NCI-H2196 treated with DMSO at 0.1 percent for 48 hours (cell line): ENCODE measurements around the gene ADPRHL1.
"Not testable (repeated sequence)": the region's sequence is repeated elsewhere in the genome, so short reads cannot be mapped to it uniquely, and the experiment has no call there.

Experiments used
- DNase-seq: peaks from one replicate; lab custom pipeline; 2025; ENCODE audit not compliant: unreplicated experiment; lab: John Stamatoyannopoulos, UW

Gene ADPRHL1

DNA sequence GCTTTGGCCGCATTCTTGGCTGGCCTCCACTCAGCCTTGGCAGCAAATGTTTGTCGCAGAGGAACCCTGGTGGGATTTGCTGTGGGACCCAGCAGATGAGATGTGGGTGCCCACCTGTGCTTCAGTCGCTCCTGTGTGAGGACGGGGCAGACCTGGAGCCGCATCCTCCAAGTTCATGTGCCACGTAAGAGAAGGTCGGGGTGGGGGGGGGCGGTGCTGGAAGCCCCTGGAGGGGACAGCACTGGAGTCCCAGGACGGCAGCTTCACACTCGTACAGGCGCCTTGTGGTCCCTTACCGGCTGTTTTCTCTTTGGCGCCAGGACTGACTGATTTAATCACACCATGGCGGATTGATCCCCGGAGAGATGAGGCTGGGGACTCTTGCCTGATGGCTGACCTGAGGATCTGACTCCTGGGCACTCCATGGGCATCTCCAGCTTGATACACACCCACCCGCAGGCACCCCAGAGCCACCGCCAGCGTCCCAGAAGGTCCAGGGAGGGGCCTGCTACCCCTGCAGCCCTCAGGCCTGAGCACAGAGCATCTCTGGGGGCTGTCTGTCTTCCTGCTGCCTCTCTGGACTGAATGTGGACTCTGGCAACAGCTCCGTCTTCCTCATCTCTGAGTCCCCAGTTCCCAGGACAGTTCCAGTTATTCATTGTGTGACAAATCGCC is 79.3 kb downstream of the ADPRHL1 start:
- no peak for DNase-seq

DNA sequence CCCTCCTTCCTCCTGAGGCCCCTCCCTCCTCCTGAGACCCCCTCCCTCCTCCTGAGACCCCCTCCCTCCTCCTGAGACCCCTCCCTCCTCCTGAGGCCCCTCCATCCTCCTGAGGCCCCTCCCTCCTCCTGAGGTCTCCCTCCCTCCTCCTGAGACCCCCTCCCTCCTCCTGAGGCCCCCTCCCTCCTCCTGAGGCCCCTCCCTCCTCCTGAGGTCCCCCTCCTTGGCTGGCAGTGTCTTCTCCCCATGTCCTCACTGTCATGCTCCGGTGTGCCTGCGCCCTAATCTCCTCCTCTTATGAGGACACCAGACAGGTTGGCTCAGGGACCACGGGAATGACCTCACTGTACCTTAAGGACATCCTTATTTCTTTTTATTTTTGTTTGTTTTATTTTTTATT is 81.6 kb downstream of the ADPRHL1 start:
- not testable (repeated sequence) for DNase-seq

DNA sequence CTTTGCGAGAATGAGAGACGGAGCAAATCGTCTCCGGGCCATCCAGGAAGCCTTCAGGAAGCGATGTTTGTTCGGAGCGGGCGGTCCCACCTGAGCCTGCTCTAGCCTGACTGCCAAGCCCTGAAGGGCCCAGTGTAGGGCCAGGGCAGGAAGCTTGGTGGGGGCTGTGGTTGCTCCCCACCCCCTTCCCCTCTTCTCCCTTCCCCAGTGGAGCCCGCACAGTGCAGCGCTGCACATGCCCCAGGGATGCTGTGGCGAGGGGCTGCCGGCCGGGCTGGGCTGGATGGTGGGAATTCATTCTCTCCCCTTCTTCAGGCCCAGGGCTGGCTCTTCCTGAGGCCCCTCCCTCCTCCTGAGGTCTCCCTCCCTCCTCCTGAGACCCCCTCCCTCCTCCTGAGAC is 82.2 kb downstream of the ADPRHL1 start:
- no peak for DNase-seq

DNA sequence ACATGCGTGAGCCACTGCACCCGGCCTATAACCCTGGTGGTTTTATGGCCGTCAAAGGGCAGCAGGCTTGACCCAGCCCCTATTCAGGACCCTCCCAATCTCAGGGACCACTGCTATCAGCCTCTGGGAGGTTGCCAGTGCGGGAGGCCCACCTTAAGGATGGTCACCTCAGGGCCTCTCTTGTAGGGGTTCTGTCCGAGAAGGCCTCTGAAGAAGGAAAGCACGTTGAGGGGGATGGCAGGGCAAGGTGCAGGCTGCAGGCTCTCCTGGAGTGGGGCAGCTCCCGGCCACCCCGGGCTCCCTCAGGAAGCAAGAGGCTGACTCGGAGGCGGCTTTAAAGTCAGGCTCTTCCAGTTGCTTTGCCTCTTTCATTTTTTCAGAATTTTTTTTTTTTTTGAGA is 83.4 kb downstream of the ADPRHL1 start:
- no peak for DNase-seq

DNA sequence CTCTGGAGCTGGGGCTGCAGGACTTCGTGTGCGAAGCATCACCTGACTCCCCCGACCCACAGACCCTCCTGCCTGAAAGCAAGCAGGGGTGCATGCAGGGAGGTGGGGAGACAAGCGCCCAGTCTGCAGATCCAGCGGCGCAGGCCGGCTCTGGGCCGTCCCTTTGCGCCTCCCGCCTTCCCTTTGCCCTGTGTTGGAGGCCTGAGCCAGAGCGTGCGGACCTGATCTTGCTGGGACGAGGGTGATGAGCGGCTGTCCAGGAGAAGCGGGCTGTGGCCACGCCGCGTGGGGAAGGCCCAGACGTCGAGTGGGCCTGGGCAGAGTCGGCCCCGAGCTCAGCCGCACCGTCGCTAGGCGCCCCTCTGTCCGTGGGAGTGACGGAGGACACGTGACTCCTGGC is 84.1 kb downstream of the ADPRHL1 start:
- no peak for DNase-seq

DNA sequence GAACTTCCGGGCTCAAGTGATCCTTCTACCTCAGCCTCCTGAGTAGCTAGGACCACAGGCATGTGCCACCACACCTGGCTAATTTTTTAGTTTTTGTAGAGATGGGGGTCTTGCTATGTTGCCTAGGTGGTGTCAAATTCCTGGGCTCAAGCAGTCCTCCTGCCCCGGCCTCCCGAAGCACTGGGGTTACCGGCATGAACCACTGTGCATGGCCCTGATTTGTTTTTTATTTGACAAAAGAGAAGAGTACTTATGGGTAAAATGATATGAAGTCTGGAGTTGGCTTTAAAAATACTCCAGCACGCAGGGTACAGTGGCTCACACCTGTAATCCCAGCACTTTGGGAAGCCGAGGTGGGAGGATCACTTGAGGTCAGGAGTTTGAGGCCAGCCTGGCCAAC is 84.9 kb downstream of the ADPRHL1 start:
- DNase-seq = not testable (repeated sequence)

DNA sequence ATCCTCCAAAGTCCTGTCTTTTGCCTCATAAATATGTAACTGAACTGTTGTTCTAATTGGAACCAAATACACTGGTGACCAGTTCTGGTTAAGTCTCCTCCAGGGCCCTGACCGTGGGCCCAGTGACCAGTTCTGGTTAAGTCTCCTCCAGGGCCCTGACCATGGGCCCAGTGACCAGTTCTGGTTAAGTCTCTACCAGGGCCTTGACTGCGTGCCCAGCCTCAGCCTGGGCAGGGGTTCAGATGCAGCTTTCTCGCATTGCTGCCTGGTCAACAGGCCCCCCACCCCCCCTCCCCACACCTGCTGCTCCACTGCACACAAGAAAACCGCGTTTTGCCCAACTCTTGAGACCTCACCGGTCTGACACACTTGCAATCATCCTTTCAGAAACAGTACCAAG is 85.5 kb downstream of the ADPRHL1 start:
- no peak for DNase-seq

DNA sequence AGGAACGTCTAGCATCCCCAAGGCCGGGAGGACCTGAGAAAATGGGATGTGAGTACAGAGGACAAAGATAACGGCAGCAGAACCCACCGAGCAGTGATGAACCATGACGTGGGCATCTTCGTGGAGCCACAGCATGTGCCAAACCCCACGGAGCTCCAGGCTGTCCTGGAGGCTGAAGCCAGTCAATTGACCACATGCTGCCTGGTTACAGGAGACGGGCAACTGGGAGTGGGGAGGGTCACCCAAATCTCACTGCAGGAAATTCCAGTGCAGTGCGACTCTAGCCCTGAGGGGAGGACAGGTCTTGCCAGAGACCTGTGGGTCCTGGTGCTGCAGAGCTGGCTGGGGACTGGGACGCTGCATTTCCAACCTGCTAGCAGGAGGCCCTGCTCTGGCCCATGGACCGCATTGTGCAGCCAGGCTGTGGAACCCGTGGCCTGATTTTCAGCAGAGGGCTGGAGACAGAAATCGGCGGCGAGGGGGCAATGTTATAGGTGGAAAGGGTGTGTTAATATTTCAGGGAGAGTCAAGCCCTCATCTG is 86.2 kb downstream of the ADPRHL1 start:
- DNase-seq = no peak

DNA sequence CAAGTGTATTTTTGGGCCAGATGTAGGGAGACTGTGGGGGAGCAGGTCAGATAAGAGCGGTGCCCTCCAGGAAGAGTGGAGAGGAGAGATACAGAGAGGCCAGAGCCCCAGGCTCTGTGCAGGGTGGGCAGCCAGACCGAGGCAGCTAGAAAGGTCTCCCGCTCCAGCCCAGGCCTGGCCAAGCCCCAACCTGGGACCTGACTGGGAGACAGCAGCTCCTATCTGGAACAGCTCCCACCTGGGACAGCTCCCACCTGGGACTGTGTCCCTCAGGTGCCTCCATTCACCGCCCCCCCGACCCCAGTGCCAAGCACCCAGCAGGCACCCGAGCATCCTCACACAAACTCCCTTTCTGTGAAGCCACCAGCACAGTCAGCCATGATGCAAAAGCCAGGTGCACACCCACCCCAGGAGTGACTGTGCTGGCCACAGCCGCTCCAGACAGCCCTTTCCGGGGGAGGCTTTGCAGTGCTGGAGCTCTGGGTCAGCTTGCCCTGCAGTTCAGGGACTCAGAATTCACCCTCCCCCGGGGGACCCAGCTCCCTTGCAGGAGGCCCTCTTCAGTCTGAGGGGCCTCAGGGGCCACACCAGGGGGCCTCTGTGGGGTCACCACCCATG is 87.2 kb downstream of the ADPRHL1 start:
- DNase-seq = no peak

DNA sequence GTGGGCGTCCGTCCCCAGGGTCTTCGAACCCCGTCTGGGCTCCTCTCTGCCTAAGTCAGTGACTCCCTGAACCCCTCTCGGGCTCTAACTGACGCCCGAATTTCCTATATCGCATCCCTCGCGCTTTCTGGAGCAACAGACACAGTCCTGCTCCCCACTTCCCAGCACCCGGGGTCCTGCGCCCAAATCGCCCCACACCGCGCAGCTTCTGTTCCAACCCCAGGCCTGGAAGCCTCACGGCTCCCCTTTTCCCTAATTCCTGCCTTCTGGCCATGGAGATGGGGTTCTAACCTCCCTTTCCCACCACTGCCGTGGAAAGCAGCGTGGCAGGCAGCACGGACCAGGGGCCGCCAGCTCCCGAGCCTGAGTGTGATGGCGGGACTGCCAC is 87.7 kb downstream of the ADPRHL1 start:
- no peak for DNase-seq

DNA sequence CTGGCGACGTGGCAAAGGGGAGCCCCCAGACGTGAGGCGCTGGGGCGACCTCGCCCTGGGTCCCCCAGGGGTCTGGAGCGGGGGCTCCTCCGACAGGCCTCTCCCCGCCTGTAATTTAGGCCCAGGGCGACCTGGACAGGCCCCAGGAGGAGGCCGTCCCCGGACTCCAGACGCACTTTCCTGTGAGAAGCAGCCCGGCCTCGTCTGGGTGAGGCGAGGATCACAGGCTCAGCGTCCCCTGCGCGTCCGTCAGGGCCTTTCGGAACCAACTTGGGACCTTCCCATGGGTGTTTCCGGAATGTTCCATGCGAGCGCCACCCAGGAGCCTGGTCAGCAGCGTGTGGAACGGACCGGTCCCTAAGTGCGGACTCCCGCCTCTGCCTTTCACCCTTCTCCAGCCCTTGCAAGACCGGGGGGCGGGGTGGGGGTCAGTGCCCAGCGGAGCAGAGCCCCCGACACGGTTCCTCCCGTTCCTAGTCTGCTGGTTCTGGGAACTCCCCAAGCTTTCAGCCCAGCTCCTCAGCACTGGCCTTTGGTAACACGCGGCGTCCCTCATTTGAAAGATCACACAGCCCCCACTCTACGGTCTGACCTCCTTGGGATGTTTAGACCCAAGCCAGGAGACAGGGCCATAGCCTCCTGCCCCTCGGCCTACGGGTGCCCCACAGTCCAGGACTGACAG is 88.2 kb downstream of the ADPRHL1 start:
- no peak for DNase-seq

DNA sequence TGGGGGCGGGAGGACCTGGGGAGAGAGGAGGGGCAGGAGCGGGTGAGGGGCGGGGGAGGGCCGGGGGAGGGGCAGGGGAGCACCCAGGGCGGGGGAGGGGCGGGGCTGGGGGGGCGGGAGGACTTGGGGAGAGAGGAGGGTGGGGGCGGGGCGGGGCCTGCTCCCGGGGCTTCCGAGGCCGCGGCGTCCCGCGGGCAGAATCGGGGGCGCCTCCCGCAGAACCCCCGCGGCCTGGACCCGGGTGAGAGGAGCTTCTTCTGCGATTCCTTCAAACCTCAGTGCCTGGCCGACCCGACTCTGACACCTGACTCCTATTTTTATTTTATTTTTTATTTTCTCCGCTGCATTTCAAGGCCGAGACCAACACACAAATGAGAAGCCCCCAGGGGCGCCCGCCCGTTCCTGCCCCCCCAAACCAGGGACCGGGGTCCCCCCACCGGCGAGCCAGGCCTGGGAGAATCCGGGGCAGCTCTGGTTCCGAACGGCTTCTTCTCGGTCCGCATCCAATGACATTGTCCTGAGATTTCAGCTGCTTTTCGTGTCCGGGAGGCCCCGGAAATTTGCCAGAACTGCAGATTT is 88.9 kb downstream of the ADPRHL1 start:
- no peak for DNase-seq

DNA sequence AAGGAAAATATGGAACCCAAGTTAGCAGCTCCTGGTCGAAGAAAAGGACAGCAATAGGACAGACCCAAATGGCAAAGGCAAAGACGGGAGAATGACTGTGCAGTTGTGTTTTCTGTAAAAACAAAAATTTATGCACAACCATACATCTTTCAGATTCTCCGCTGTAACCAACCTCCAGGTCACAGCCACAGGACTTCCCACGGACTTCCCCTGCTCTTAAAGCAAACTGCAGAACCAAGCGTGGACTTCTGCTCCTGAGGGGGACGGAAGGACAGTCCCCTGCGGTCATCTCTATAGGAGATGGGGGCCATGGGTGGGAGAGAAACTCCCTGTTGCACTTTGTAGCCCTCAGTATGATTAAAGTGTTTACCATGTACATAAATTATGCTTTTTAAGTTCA is 91.9 kb downstream of the ADPRHL1 start:
- no peak for DNase-seq

DNA sequence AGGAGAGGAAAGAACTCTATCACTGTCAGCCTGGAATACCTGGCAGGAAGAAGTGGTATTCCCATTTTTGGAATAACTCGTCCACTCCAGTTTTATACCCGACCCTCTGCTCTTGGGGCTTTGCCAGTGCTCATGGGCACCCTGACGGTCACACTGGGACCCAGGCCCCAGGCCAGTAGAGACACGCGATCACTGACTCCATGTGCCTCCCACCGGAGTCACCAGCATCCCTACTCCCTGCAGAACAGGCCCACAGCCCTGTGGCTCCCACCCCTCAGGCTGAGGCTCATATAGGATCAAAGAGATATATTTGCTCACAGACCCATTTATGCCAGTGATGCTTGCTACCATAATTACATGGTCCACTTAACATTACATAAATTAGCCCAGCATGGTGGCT is 92.8 kb downstream of the ADPRHL1 start:
- DNase-seq = no peak

DNA sequence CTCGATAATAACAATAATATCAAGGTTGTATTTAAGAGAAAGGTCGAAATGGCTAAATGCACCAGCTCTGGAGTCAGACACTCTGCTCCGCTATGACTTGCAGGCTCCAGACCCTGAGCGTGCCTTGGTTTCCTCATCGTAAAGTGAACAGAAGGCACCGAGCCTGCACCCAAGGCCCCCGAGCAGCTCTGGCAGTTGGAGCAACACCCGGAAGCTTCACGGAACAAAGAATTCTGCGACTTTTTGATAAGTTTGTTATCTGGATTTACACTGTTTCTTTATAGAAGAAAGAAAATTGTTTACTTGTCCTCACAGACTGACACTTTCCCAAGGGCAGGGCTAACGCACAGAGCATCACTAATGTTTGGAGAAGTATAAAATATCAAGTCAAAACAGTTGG is 93.7 kb downstream of the ADPRHL1 start:
- no peak for DNase-seq

DNA sequence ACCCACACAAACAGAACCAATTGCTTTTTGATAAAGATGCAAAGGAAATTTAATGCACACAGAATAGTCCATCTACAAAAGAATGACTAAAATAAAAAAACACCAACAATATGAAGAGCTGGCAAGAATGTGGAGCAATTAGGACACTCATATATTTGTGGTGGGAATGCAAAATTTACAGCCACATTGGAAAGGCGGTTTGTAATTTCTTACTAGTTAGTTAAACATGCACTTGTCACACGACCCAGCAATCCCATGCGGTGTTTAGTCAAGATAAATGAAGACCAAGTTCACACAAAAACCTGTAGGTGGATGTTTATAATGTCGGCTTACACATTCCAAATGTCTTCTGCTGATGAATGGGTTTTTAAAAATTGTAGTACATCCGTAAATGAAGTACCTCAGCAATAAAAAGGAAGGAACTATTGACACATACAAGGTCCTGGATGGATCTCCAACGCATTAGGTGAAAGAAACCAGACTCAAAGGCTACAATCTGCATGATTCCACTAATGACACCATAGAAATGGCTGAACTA is 94.6 kb downstream of the ADPRHL1 start:
- DNase-seq = no peak

DNA sequence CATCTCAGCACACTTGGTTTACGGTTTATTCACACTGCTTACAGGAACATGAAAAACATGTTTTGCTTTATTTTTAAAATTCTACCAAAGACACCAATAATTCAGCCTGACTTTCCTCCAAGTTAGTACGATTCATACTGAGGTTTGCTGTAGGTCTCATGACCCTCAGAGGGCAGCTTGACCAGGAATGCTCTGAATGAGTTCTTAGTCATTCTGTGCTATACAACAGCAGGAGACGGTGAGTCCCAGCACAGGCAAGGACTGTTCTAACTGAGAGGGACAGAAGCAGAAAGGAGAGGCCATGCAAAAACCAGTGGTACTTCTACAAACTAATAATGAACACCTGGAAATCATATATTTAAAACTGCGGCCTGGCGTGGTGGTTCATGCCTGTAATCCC is 95.8 kb downstream of the ADPRHL1 start:
- DNase-seq = no peak

DNA sequence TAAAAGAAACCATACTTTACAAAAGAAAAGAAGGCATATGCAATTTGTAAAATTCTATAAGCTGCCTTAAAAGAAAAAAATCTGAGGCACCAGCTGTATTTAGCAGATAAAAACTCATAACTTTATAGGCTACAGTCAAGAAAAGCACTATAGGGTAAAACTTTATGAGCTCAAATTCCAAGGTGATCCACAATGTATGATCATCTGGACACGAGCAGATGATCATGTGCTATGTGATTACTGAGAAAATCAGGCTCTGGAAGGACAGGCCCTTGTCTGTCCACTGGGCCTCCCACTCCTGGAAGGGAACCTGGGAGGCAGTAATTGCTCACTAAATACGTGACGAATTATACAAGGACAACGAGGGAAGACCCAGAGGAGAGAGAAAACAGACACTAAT is 96.7 kb downstream of the ADPRHL1 start:
- DNase-seq = no peak

DNA sequence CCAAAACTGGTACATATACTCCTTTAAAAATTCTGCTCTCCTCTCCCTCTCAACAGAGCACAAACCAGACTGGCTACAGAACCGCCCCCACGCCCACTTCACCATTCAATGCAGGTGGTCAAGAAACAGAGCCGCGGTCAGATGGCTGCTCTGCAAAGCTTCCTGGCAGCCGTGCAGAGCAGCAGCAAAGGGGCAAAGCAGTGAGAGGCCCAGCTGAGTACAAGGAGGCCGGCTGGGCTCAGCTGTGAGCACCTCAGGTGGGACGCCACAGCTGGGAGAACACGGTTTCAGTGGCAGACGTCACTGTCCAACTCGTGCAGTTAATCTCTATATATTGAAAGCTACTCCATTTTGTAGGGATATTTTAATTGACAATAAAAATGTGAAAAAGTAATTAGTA is 97.7 kb downstream of the ADPRHL1 start:
- DNase-seq = no peak

DNA sequence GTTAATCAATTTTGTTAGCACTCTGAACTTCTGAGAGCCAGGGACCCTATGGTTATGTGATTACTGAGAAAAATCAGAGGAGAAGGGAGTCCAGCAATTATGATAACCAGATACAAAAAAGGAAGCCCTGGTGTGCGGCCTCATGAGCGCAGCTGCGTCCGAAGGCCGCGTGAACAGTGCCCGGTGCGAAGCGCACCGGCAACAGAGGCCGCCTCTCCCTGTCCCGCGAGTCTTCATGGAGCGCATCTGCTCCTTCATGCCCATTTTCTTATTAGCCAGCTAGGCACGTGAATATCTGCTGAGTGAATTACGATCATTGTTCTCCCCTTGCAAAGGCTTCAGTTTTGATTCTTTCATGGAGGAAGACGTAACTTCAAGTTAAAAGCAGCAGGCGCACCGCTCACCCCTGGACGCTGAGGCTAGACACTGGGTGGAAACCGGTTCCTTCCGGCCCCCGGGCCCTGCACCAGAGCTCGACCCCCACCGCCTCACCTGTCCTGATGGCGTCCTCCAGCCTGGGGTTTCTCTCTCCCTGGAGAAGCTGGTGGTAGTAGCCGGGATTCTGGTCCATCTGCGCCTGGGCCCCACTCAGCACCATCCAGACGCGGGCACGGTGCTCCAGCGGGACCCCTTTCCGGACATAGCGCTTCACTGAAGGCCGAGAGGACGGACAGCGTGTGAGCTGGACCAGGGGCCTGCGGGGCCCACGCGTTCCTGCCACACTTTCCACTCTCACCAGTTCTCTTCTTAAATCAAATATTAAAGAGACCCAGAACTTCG is 98.3 kb downstream of the ADPRHL1 start:
- DNase-seq = no peak

DNA sequence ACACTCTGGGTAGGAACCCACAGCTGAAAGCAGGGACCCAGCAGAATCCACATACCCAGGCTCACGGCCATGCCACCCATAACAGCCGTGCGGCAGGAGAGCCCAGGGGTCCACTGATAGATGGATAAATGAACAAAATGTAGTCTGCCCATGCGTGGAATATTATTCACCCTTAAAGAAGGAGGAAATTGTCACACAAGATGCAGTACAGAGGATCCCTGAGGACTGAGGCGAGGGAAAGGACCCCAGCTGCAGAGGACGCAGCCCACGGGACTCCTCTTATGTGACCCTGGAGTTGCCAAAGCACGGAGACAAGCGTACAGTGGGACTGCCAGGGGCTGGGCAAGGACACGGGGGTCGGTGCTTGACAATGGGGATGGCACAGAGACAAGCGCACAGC is 100.0 kb downstream of the ADPRHL1 start:
- no peak for DNase-seq
